ENCODE data around the gene PAX3.
A peak's percentile ranks its signal among the peaks of the same experiment; 100 is the strongest.

PAX3 gene

DNA sequence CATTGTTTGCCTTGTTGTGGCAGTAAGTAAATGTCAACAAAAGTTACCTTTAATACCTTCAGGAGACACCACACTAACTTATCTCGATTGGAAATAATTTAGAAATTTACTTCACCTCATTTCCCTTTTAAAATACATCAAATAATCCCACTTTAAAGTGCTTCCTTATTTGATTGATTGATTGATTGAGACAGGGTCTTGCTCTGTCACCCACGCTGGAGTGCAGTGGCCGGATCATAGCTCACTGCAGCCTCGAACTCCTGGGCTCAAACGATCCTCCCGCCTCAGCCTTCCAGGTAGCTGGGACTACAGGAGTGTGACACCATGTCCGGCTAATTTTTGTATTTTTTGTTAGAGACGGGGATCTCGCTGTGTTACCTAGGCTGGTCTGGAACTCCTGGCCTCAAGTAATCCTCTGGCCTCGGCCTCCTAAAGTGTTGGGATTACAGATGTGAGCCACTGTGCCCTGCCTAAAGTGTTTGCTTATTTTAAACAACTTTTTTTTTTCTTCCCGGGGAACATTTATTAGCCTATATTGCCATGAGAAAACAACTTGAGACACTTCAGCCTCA lies 12.0 kb upstream of the PAX3 start:
- H3K4me3 ChIP-seq (ENCODE audit: insufficient read depth, low read depth, low read length) = no peak overlapping the region
- no peaks in the 10 kb centered on the region for H3K9me3 ChIP-seq (ENCODE audit: control insufficient read depth, low read length)
- 12 to 15% methylated on average over 11 of the region's 11 CpGs for WGBS, 2 experiments

DNA sequence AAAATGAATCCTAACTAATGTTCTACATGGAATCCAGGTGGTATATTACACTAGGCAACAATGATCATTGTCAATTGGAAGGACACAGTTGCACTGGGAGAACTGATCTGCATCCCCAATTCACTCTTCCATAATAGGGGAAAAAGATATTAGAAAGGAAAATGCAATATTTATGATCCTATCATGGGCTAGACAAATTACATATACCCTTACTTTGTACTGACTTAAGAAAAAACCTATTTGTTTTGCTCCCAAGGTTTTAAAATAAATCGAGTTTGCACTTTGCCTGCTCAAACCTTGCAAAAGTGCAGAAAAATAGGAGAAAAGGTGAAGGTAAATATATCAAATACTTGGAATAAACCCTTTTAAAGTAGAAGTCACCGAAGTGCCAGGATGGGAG lies 11.0 kb upstream of the PAX3 start:
- Histone ChIP-seq H3K36me3 (ENCODE audit: control insufficient read depth, insufficient read depth, low read length) (no peaks in the 10 kb centered on the region), H3K27ac (ENCODE audit: insufficient read depth, low read depth, low read length, poor library complexity, severe bottlenecking) (no peak overlapping the region), H3K9me3 (ENCODE audit: control insufficient read depth, low read length) (no peaks in the 10 kb centered on the region), H3K4me1 (ENCODE audit: control insufficient read depth, insufficient read depth, low read length) (peaks cover 73% of the 10 kb centered on the region), H3K4me3 (ENCODE audit: insufficient read depth, low read depth, low read length) (no peak overlapping the region), H3K27me3 (ENCODE audit: control insufficient read depth, insufficient read depth, low read length, poor library complexity, severe bottlenecking) (peaks cover 100% of the 10 kb centered on the region)
- 11 to 26% methylated on average over 2 of the region's 2 CpGs for WGBS, 2 experiments

More for the DNA sequence above, 12.0 kb upstream of the PAX3 start:
- H3K4me1 ChIP-seq (ENCODE audit: control insufficient read depth, insufficient read depth, low read length) = peaks cover 68% of the 10 kb centered on the region
- H3K36me3 ChIP-seq (ENCODE audit: control insufficient read depth, insufficient read depth, low read length) = no peaks in the 10 kb centered on the region
- peaks cover 100% of the 10 kb centered on the region for H3K27me3 ChIP-seq (ENCODE audit: control insufficient read depth, insufficient read depth, low read length, poor library complexity, severe bottlenecking)
- H3K27ac ChIP-seq (ENCODE audit: insufficient read depth, low read depth, low read length, poor library complexity, severe bottlenecking) = no peak overlapping the region

DNA sequence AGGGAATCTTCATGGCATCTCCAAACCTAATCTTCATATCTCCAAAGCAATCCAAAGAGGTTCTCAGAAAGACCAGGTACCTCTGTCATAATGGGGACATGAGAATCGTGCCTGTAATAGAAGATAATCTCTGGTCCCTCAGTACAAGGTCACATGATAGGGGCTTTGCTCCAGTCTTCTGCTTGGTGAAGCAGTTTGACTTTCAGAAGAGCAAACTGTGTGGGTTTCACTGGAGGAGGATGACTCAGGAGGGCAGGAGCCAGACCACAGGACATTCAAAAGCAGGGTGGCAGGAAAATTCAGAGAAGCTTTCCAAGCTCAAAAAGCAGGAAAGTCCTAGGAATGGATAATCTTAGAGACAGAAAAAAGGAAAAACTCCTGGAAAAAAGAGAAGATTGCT lies 10.6 kb upstream of the PAX3 start:
- H3K27me3 ChIP-seq (ENCODE audit: control insufficient read depth, insufficient read depth, low read length, poor library complexity, severe bottlenecking) = peaks cover 100% of the 10 kb centered on the region
- no peak overlapping the region for H3K4me3 ChIP-seq (ENCODE audit: insufficient read depth, low read depth, low read length)
- no peaks in the 10 kb centered on the region for H3K36me3 ChIP-seq (ENCODE audit: control insufficient read depth, insufficient read depth, low read length)
- H3K4me1 ChIP-seq (ENCODE audit: control insufficient read depth, insufficient read depth, low read length) = peaks cover 76% of the 10 kb centered on the region
- 22 to 28% methylated on average over 1 of the region's 1 CpG for WGBS, 2 experiments
- H3K27ac ChIP-seq (ENCODE audit: insufficient read depth, low read depth, low read length, poor library complexity, severe bottlenecking) = no peak overlapping the region
- no peaks in the 10 kb centered on the region for H3K9me3 ChIP-seq (ENCODE audit: control insufficient read depth, low read length)

GRCh38 chr2:222307978-222308730 lies 9.4 kb upstream of the PAX3 start:
- Histone ChIP-seq H3K9me3 (ENCODE audit: control insufficient read depth, low read length) (no peaks in the 10 kb centered on the region), H3K4me1 (ENCODE audit: control insufficient read depth, insufficient read depth, low read length) (peaks cover 78% of the 10 kb centered on the region), H3K27ac (ENCODE audit: insufficient read depth, low read depth, low read length, poor library complexity, severe bottlenecking) (no peak overlapping the region), H3K27me3 (ENCODE audit: control insufficient read depth, insufficient read depth, low read length, poor library complexity, severe bottlenecking) (peaks cover 100% of the 10 kb centered on the region), H3K4me3 (ENCODE audit: insufficient read depth, low read depth, low read length) (no peak overlapping the region), H3K36me3 (ENCODE audit: control insufficient read depth, insufficient read depth, low read length) (no peaks in the 10 kb centered on the region)
- 13 to 18% methylated on average over 11 of the region's 11 CpGs for WGBS, 2 experiments

- Histone ChIP-seq H3K36me3 (ENCODE audit: control insufficient read depth, insufficient read depth, low read length) (no peaks in the 10 kb centered on the region), H3K4me3 (ENCODE audit: insufficient read depth, low read depth, low read length) (peak overlapping the region; percentile 24), H3K9me3 (ENCODE audit: control insufficient read depth, low read length) (no peaks in the 10 kb centered on the region), H3K4me1 (ENCODE audit: control insufficient read depth, insufficient read depth, low read length) (peaks cover 78% of the 10 kb centered on the region), H3K27ac (ENCODE audit: insufficient read depth, low read depth, low read length, poor library complexity, severe bottlenecking) (no peak overlapping the region), H3K27me3 (ENCODE audit: control insufficient read depth, insufficient read depth, low read length, poor library complexity, severe bottlenecking) (peaks cover 100% of the 10 kb centered on the region)
- 0 to 1% methylated on average over 34 of the region's 34 CpGs for WGBS, 2 experiments
Observed at GRCh38 chr2:222307143-222307756, 8.5 kb upstream of the PAX3 start.

DNA sequence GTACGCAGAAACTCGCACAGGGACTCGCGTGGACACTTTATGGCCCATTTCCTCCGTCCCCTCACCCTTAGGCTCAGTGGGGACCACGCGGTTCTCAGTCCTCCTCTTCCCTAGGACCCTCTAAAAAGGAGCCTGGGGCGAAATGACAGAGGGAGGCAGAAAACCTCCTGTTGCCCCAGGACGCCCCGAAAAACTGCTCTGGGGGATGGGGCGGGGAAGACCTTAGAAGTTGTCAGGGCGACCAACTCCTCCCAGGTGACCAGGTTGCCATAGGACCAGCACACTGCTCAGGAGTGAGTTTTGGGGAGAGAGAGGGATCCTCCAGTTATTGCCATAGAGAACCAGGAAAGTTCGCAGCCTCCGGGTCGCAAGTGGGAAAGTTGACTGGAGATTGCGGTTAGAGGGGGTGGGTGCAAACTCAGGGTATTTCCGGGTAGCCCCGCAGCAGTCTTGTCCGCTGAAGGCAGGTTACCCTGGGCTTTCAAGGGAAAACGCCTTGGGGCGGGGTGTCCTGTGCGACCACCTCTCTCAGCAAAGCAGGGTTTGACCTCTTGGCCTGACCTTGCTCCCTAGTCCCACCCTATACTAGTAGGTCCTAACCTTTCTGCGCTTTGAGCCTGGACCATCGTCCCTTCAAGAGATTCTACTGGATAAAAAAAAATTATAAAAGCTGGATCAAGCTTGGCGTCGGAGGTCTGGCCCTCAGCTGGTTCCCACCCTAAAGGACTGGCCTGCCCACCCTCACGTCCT lies 7.8 kb upstream of the PAX3 start:
- peaks cover 100% of the 10 kb centered on the region for H3K27me3 ChIP-seq (ENCODE audit: control insufficient read depth, insufficient read depth, low read length, poor library complexity, severe bottlenecking)
- H3K27ac ChIP-seq (ENCODE audit: insufficient read depth, low read depth, low read length, poor library complexity, severe bottlenecking) = no peak overlapping the region
- H3K4me3 ChIP-seq (ENCODE audit: insufficient read depth, low read depth, low read length) = peak overlapping the region; percentile 24
- peaks cover 78% of the 10 kb centered on the region for H3K4me1 ChIP-seq (ENCODE audit: control insufficient read depth, insufficient read depth, low read length)
- H3K9me3 ChIP-seq (ENCODE audit: control insufficient read depth, low read length) = no peaks in the 10 kb centered on the region
- 0 to 1% methylated on average over 27 of the region's 27 CpGs for WGBS, 2 experiments
- H3K36me3 ChIP-seq (ENCODE audit: control insufficient read depth, insufficient read depth, low read length) = no peaks in the 10 kb centered on the region

DNA sequence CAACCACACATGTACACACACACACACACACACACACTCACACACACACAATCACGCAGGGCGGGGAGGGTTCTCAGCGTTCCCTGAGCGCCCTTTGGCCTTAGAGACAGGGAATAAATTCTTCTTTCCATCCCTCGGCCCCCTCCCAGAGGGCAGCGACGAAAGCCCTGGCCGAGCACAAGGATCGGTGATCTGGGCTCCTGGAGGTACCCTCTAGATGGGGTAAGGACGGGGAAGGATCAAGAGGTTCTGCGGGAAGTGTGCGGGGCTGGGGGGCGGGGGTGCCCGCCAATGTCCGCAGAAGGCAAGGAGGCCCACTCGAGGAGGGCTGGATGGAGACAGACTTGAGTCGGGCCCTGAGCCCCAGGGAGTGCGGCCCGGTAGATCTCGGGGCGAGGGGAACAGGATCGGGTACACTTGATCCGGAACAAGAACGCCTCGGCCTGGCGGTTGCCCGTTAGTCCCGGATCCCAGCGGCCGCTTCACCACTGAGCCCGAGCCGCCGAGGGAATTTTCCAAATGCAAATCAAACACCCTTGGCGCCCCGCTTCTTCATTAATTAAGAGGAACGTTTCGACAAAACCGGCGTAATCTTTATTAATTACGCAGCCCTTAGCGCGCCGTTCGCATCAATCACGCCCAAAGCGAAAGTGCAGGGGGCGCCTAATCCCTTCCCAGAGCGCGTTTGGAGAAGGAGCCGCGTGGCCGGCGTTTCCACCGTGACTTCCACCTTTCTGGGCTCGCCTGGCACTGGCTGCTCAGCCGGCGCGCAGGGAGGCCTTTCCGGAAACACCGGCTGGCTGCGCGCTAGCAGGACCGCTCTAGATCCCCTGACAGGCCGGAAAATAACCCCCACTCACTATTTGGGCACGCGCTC lies 7.0 kb upstream of the PAX3 start:
- Histone ChIP-seq H3K27me3 (ENCODE audit: control insufficient read depth, insufficient read depth, low read length, poor library complexity, severe bottlenecking) (peaks cover 100% of the 10 kb centered on the region), H3K4me3 (ENCODE audit: insufficient read depth, low read depth, low read length) (peak overlapping the region; percentile 24), H3K4me1 (ENCODE audit: control insufficient read depth, insufficient read depth, low read length) (peaks cover 83% of the 10 kb centered on the region), H3K9me3 (ENCODE audit: control insufficient read depth, low read length) (no peaks in the 10 kb centered on the region), H3K36me3 (ENCODE audit: control insufficient read depth, insufficient read depth, low read length) (no peaks in the 10 kb centered on the region), H3K27ac (ENCODE audit: insufficient read depth, low read depth, low read length, poor library complexity, severe bottlenecking) (no peak overlapping the region)
- 0% methylated on average over 66 of the region's 66 CpGs for WGBS, 2 experiments

GRCh38 chr2:222304737-222305515 lies 6.1 kb upstream of the PAX3 start:
- peak overlapping the region; percentile 24 for H3K4me3 ChIP-seq (ENCODE audit: insufficient read depth, low read depth, low read length)

More at GRCh38 chr2:222304737-222305515, 6.1 kb upstream of the PAX3 start:
- Histone ChIP-seq H3K27me3 (ENCODE audit: control insufficient read depth, insufficient read depth, low read length, poor library complexity, severe bottlenecking) (peaks cover 100% of the 10 kb centered on the region), H3K36me3 (ENCODE audit: control insufficient read depth, insufficient read depth, low read length) (no peaks in the 10 kb centered on the region), H3K27ac (ENCODE audit: insufficient read depth, low read depth, low read length, poor library complexity, severe bottlenecking) (no peak overlapping the region), H3K9me3 (ENCODE audit: control insufficient read depth, low read length) (no peaks in the 10 kb centered on the region), H3K4me1 (ENCODE audit: control insufficient read depth, insufficient read depth, low read length) (peaks cover 76% of the 10 kb centered on the region)
- 1% methylated on average over 39 of the region's 39 CpGs for WGBS, 2 experiments

All from ectodermal cell (in vitro differentiated cells).